HepG2 (cell line): ENCODE results near the gene TRIM62. TPM values are rescaled to one million over a fixed set of nuclear protein-coding genes. Genes with fewer than 3 reads are reported as not detected.

ENCODE experiments used
- ARID2 ChIP-seq: sonication (generic); formaldehyde crosslinking; IDR thresholded peaks from 2 replicates; pipeline ENCODE4 v1.8.1; 2022; ENCODE audit warnings: mild to moderate bottlenecking, missing genetic modification reagents, borderline replicate concordance
- CREB1 ChIP-seq, 2 experiments: fragments of 450-650 bp in 1 of 2; IDR thresholded peaks; 2 replicates each; pipeline ENCODE4 v1.6.1; 2016 to 2017; ENCODE audit warnings: control low read depth in 1 of 2, mild to moderate bottlenecking in 1 of 2, missing compliant biosample characterization in 1 of 2, missing genetic modification characterization in 1 of 2
- CSRNP2 ChIP-seq: sonication (generic); formaldehyde crosslinking; conservative IDR thresholded peaks from 2 replicates; pipeline ENCODE4 v1.8.0; 2022; ENCODE audit warnings: low read depth, missing genetic modification reagents
- ELF4 ChIP-seq: sonication (generic); formaldehyde crosslinking; IDR thresholded peaks from 2 replicates; pipeline ENCODE4 v1.5.0; 2020; ENCODE audit warnings: missing genetic modification reagents, mild to moderate bottlenecking, moderate library complexity, borderline replicate concordance
- HDAC2 ChIP-seq: sonication (generic); formaldehyde crosslinking; IDR thresholded peaks from 2 replicates; pipeline ENCODE4 v1.4.0; 2020; ENCODE audit warnings: missing genetic modification reagents
- HHEX ChIP-seq: IDR thresholded peaks from 2 replicates; pipeline ENCODE4 v1.6.1; 2016; ENCODE audit warnings: control low read depth
- HNRNPUL1 ChIP-seq: fragments of 200-400 bp; formaldehyde crosslinking; IDR thresholded peaks from 2 replicates; pipeline ENCODE4 v1.6.1; 2017; ENCODE audit warnings: low read depth, mild to moderate bottlenecking, low read length, moderate library complexity
- HOXA9 ChIP-seq: sonication (generic); formaldehyde crosslinking; IDR thresholded peaks from 2 replicates; pipeline ENCODE4 v1.8.1; 2022; ENCODE audit warnings: missing genetic modification reagents, mild to moderate bottlenecking, moderate library complexity, borderline replicate concordance
- MAZ ChIP-seq, 2 experiments: sonication (generic) in 1 of 2; formaldehyde crosslinking in 1 of 2; IDR thresholded peaks; 2 replicates each; pipeline versions ENCODE4 v1.5.0 to v1.6.1; 2012 to 2020; ENCODE audit warnings: low read depth in 2 of 2, mild to moderate bottlenecking in 2 of 2, borderline replicate concordance in 1 of 2, improper control_type of control experiment in 1 of 2, low read length in 1 of 2, missing genetic modification reagents in 1 of 2, moderate library complexity in 1 of 2
- MYC ChIP-seq: sonication (generic); formaldehyde crosslinking; IDR thresholded peaks from 2 replicates; pipeline ENCODE4 v1.9.0; 2021; ENCODE audit warnings: missing genetic modification reagents, borderline replicate concordance
- PAX8 ChIP-seq: sonication (generic); formaldehyde crosslinking; IDR thresholded peaks from 2 replicates; pipeline ENCODE4 v1.8.0; 2022; ENCODE audit warnings: mild to moderate bottlenecking, missing genetic modification reagents, borderline replicate concordance
- PRPF4 ChIP-seq: fragments of 200-400 bp; formaldehyde crosslinking; IDR thresholded peaks from 2 replicates; pipeline ENCODE4 v1.6.1; 2016; ENCODE audit warnings: low read length, low read depth; ENCODE audit not compliant: poor library complexity, severe bottlenecking
- SNAPC4 ChIP-seq: sonication (generic); formaldehyde crosslinking; IDR thresholded peaks from 2 replicates; pipeline ENCODE4 v1.4.0; 2020; ENCODE audit warnings: mild to moderate bottlenecking, missing genetic modification reagents
- SP2 ChIP-seq: sonication (generic); formaldehyde crosslinking; IDR thresholded peaks from 2 replicates; pipeline ENCODE4 v1.5.1; 2020; ENCODE audit warnings: mild to moderate bottlenecking, missing genetic modification reagents
- YY1 ChIP-seq: IDR thresholded peaks from 2 replicates; pipeline ENCODE4 v1.6.1; 2011; ENCODE audit warnings: low read length, low read depth, moderate library complexity, mild to moderate bottlenecking; ENCODE audit not compliant: insufficient read depth, insufficient replicate concordance
- ZFY ChIP-seq: sonication (generic); formaldehyde crosslinking; IDR thresholded peaks from 2 replicates; pipeline ENCODE4 v1.4.0; 2020; ENCODE audit warnings: missing genetic modification reagents
- ZNF414 ChIP-seq: sonication (generic); formaldehyde crosslinking; IDR thresholded peaks from 2 replicates; pipeline ENCODE4 v1.5.0; 2020; ENCODE audit warnings: missing genetic modification reagents
- polyA plus RNA-seq, 8 experiments: library from polyadenylated mRNA; depleted of rRNA in 3 of 8; stranded (reverse) in 7 of 8; unstranded in 1 of 8; fragments of >200 nt; fragmentation: Illumina TruSeq in 4 of 8; extraction: Trizol in 4 of 8; gene quantifications; 2 replicates each; pipeline versions ENCODE4 v1.2.1 to v1.2.3, GENCODE V29; 2011 to 2016; ENCODE audit warnings: low read depth in 4 of 8, missing spikeins in 1 of 8, mixed read lengths in 1 of 8; ENCODE audit not compliant: insufficient read depth in 1 of 8
- total RNA-seq, 5 experiments: library from RNA; depleted of rRNA; stranded (reverse); fragments of >200 nt; fragmentation: Illumina TruSeq; extraction: Trizol; gene quantifications; 2 replicates each; pipeline ENCODE4 v1.2.3, GENCODE V29; 2016; ENCODE audit warnings: low read depth in 1 of 5
- TF ChIP-seq, protein P1 (sequence below): sonication (generic); formaldehyde crosslinking; IDR thresholded peaks from 2 replicates; pipeline ENCODE4 v1.4.0; 2020; ENCODE audit warnings: missing genetic modification reagents

The TRIM62 gene
- total and polyA plus RNA-seq, 2 of the 13 experiments (the other 11 are each of a cell fraction or from before 2014, with no cell fraction given) = 0.53 to 0.57 TPM

DNA sequence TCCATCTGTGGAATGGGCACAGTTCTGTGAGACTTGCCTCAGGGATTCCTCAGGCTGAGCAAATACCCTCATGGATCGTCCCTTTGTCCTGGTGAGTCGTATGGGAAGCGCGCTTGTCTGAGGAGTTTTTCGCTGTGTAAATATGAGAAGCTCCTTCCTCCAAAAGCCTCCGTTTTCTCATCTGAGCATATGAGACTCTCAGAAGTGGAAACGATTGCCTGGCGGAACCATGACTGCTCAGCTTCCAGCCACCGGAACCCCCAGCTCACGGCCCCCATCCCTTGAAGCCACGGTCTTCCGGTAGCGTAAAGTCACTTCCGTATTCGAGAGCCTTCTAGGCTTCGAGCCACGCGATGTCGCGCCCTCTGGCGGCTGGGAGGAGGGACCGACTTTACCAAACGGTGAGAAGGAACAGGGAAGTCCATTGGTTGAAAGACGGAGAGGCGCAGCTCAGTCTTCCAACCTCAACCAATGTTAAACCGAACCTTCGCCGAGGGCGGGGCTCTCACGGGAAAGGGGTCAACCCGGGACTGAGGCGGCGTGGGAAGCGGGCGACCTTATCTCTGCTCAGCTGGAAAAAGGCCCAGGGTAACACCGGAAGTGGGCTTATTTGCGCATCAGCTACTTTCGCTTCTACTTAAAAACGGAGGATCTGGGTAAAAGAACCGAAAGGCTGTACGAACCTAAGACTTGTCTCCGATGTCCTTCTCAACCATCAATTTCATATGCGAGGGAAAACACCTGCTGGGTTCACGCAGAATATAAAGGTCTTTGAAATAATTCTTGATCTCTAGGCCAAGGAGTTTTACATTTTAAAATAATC is 54.6 kb downstream of the TRIM62 start (continued):
- TF ChIP-seq ELF4 (CRISPR knock-in tag) = peak; percentile 97
- TF ChIP-seq HHEX (CRISPR knock-in tag) = 0 out of 2 replicates have a peak, but pooled peaks have one; percentile 38
- peak; percentile 89; the same call in 1 of the 2 replicates for TF ChIP-seq ZNF414 (CRISPR knock-in tag)
- TF ChIP-seq PRPF4 = no peak
- TF ChIP-seq SNAPC4 (CRISPR knock-in tag) = peak; percentile 79
- no peak for TF ChIP-seq HNRNPUL1
- TF ChIP-seq CSRNP2 (CRISPR knock-in tag) = no peak
- peak; percentile 78 for TF ChIP-seq CREB1 (IDR thresholded peaks at IDR 0.05)
- peak; percentile 97 for TF ChIP-seq CREB1 (CRISPR knock-in tag; IDR thresholded peaks at IDR 0.05)
- peak; percentile 94 for TF ChIP-seq SP2 (CRISPR knock-in tag)
- peak; percentile 90 for TF ChIP-seq HDAC2 (CRISPR knock-in tag)
- TF ChIP-seq, protein P1, sequence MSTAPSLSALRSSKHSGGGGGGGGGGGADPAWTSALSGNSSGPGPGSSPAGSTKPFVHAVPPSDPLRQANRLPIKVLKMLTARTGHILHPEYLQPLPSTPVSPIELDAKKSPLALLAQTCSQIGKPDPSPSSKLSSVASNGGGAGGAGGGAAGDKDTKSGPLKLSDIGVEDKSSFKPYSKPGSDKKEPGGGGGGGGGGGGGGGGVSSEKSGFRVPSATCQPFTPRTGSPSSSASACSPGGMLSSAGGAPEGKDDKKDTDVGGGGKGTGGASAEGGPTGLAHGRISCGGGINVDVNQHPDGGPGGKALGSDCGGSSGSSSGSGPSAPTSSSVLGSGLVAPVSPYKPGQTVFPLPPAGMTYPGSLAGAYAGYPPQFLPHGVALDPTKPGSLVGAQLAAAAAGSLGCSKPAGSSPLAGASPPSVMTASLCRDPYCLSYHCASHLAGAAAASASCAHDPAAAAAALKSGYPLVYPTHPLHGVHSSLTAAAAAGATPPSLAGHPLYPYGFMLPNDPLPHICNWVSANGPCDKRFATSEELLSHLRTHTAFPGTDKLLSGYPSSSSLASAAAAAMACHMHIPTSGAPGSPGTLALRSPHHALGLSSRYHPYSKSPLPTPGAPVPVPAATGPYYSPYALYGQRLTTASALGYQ (CRISPR knock-in tag) = peak; percentile 82
- TF ChIP-seq MYC (CRISPR knock-in tag) = peak; percentile 91
- peak; percentile 80 for TF ChIP-seq YY1
- TF ChIP-seq HOXA9 (CRISPR knock-in tag) = no peak
- TF ChIP-seq ZFY (CRISPR knock-in tag) = peak; percentile 59
- peak; percentile 94 for TF ChIP-seq MAZ (IDR thresholded peaks at IDR 0.05; ENCODE audit: borderline replicate concordance, low read depth, low read length)
- peak; percentile 96 for TF ChIP-seq MAZ (CRISPR knock-in tag; IDR thresholded peaks at IDR 0.05; ENCODE audit: low read depth)
- 0 out of 2 replicates have a peak, but pooled peaks have one; percentile 69 for TF ChIP-seq ARID2 (CRISPR knock-in tag)
- no peak for TF ChIP-seq PAX8 (CRISPR knock-in tag)
